ENCODE results near the gene AJAP1.

Gene AJAP1

DNA sequence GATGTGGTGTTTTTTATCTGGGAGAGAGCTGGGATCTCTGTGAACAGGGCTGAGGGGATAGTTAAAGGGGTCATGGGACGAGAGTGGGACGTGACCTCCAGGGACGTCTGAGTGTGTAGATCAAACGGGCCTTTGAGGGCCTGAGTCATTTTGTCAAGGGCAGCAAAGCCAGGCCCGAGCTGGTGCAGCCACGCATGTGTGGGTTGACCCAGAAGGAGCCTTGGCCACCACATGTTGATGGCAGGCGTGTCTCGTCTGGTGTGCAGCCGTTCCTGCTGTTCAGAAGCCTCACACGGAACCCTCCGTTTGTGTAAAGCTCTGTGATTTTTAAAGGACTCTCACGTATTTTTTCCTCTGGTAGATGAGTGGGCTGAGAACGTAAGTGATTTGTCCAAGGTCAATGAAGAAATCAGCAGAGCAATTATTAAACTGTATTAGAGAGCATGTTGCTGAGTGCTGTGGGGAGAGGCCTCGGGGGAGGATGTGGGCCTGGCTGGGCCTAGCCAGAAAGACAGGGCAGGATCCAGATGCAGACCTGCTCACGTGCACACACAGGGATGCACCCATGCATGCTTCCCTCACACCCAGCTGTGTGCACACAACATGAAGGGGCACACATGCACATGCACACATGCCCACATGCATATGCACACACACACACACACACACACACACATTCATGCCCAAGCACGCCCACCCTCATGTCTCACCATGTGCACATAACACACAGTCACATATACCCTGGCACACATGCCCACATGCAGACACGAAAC lies 89.8 kb downstream of the AJAP1 start:
- DNase-seq = no peak

- no peak for DNase-seq
These were observed 91.2 kb downstream of the AJAP1 start for GRCh38 chr1:4745560-4745959.

DNA sequence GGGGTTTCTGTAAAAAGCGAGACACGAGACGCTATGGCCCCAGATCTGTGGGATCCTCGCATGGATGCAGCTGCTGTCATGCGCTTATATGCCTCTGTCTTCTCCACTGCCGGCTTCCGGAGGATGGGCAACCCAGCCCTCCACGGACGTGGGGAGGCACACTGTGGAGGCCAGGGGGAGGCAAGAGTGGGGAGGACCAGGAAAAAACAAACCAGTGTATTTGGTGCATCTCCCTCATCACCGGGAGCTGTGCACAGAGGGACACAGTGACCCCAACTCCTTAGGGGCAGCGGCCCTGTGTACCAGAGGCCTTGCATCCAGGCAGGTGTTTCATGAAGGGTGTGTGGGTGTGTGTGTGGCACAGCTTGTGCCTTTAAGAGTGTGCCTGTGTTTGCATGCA lies 95.0 kb downstream of the AJAP1 start:
- no peak for DNase-seq

- DNase-seq = no peak
These were observed 95.8 kb downstream of the AJAP1 start for GRCh38 chr1:4750177-4750576.

GRCh38 chr1:4752059-4752458 lies 97.7 kb downstream of the AJAP1 start:
- DNase-seq = no peak

GRCh38 chr1:4754816-4755215 lies 100.4 kb downstream of the AJAP1 start:
- DNase-seq = no peak

GRCh38 chr1:4755301-4755845 lies 101.0 kb downstream of the AJAP1 start:
- DNase-seq = no peak

- DNase-seq = no peak
These were observed 101.6 kb downstream of the AJAP1 start for GRCh38 chr1:4755864-4756504.

- no peak for DNase-seq
These were observed 102.6 kb downstream of the AJAP1 start for GRCh38 chr1:4756851-4757580.

GRCh38 chr1:4759671-4760070 lies 105.3 kb downstream of the AJAP1 start:
- no peak for DNase-seq

DNA sequence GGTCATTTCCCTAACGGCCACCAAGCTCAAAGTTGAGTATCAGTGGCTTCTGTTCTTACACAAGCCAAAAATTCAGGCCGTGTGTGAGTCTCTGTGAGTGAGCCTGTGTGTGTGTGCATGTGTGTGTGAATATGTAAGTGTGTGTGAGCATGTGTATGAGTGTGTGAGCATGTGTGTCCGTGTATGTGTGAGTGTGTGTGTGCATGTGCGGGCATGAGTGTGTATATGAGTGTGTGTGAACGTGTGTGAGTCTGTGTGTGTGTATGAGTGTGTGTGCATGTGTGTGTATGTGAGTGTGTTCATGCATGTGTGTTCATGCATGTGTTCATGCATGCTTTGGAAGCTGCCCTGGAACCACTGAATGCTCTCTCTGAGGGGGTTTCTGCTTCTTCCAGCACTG lies 105.7 kb downstream of the AJAP1 start:
- DNase-seq = no peak

DNA sequence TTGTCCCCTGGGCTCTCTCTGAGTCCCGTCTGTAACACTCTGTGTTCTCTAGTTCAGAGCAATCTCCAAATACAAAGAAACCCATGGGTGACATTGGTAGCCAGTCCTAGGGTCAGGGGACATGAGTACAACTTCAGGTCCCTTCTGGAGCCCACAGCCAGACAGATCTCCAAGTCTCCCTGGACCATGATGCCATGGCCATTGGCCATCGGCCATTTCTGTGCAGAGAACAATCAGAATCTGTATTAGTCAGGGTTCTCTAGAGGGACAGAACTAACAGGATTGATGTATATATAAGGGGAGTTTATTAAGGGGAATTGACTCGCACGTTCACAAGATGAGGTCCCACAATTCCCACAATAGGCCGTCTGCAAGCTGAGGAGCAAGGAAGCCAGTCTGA lies 106.9 kb downstream of the AJAP1 start:
- DNase-seq = no peak

DNA sequence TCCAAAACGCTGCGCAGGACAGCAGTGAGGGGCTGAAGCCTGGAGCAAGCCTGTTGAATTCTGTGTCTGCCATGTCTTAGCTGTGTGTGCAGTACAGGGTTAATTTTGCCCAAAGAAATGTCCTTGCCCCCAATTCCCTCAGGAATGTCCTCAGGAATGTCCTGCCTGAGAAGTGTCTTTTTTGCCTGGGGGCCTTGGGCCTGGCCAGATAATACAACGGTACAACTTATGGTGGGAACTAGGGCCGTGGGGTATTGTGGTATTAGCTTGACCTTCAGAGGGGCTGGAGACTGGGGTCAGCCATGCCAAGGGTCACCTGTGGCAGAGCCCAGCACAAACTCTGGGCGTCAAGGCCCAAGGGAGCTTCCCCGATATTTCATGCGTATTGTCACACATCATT lies 107.7 kb downstream of the AJAP1 start:
- DNase-seq = no peak

GRCh38 chr1:4767308-4767707 lies 112.9 kb downstream of the AJAP1 start:
- no peak for DNase-seq

GRCh38 chr1:4768553-4768952 lies 114.1 kb downstream of the AJAP1 start:
- no peak for DNase-seq

DNA sequence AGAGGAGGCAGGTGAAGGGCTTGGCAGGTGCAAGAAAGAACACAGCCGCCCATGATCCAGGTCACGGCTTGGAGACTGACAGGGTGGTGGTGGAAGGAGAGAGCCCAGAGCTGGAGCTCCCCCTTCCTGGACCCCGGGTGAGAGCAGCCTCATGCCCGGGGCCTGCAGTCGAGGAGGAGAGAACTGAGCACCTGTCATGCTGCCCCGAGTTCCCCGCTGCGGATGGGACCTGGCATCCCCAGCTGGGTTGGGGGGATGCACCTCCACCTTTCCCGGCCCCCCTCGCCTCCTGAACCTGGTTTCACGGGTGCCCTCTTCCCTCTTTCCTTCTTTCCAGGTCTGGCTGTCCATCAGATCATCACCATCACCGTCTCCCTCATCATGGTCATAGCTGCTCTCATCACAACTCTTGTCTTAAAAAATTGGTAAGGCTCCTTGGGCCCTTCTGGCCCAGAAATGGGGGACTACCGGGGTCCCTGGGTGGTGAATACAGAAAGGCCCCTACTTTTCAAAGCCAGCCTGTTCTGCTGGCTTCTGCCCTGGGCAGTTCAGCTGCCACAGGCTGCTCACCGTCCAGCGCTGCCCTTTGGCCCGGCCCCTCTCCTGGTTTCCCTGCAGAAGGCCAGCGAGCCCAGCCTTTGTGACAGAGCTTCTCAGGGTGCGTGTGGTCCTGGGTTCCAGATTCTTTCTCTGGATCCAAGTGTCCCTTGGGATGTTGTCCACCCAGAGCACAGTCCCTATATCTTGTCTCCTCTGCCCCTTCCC lies 115.3 kb downstream of the AJAP1 start:
- no peak for DNase-seq

DNA sequence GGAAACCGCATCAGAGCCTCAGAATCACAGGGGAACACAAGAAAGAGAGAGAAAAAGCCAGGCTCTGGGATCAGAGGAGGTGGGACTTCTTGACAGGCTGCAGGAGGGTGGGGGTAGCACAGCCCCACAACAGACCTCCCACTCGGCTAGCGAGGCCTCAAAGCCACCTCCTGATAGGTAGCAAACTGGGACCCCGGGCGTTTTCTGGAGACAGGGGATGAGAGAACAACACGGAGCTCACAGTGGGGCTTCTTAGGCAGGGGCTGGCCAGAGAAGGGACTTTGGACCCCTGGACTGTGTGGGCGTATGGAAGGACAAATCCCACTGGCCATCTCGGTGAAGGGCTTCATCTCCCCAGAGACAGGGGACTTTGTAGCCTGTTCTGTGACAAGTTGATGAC lies 116.3 kb downstream of the AJAP1 start:
- no peak for DNase-seq

DNA sequence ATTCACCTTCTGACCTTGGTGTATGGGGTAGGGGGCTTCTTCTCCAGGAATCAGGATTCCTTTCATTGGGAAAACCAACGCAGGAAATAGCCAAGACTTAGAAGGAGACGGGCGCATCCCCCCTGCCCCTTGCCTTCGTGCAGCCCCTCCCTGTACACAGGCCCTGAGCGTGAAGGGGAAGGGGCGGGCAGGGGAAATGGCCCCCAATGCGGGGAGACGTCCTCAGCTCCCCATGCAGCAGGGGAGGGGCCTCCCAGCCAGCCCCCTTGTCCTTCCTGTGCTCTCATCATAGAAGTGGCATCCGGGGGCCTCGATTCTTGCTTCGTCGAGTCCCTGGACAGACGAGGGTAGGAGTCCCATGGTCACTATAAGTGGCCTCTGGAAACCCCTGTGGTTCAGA lies 116.9 kb downstream of the AJAP1 start:
- DNase-seq = no peak

DNA sequence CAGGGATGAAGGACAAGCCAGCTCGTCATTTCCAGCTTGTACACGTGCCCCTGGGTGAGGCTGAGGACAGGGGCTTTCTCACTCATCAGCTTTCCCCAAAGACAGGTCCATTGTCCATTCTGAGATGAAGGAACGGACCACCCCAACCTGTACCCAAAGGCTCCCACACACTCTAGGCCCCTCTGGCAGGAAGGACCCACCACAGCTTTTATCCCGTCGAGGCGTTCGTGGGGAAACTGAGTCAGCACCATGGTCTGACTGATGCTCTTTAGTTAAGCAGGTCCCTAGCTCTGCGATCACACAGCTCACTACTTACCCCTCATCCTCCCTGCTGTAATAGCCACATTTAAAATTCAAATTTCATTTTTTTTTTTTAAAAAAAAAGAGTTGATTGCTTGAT lies 117.3 kb downstream of the AJAP1 start:
- DNase-seq = no peak

- DNase-seq = no peak
These were observed 118.0 kb downstream of the AJAP1 start for GRCh38 chr1:4772294-4773010.

- no peak for DNase-seq
These were observed 118.8 kb downstream of the AJAP1 start for GRCh38 chr1:4773226-4773625.

DNA sequence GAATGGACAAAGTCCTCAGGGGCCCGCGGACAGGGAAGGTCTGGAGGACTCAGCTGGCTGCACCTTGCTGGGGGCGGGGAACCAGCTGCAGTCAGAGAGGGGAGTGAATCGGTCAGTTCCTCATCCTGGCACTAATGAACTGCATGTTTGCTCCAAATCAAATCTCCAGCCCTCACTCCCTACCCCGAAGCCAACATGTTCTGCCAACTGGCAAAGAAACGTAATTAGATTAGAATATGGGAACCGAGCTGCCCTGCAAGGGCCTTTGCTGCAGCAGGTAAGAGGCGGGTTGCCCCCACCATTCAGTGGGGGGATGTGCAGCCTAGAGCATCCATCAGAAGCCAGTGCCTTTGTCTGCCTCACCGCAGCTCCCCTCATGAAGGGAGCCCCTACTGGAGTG lies 121.1 kb downstream of the AJAP1 start:
- DNase-seq = no peak

All from hippocampal formation (tissue), 2 donors.